A549 (cell line): Measurements from ENCODE around the gene BLID. TPM values are rescaled to one million over a fixed set of nuclear protein-coding genes. Genes with fewer than 3 reads are reported as not detected.

ENCODE experiments used
- ATAC-seq, 2 experiments: fragments of 200-7000 bp in 1 of 2; fragments of >200 bp in 1 of 2; cut with Nextera tagmentation in 1 of 2; cut with Tn5 transposase in 1 of 2; 3 replicates each; pipeline versions ENCODE4 v1.8.0 to v1.9.1; 2018 to 2020; ENCODE audit warnings: mild to moderate bottlenecking in 1 of 2, moderate library complexity in 1 of 2
- CTCF ChIA-PET: fragments of 300-600 bp; sonication (Branson Sonifier 250); formaldehyde crosslinking; extraction: SDS; loops from one replicate; lab custom pipeline; 2021; ENCODE audit warnings: antibody characterized with exemption, inconsistent platforms; lab: Yijun Ruan, JAX
- POLR2A ChIA-PET: fragments of 350-600 bp; formaldehyde crosslinking; extraction: SDS; loops from one replicate; lab custom pipeline; 2021; ENCODE audit warnings: antibody characterized with exemption, inconsistent platforms; lab: Yijun Ruan, JAX
- DNase-seq, 2 experiments: peaks; one replicate each; pipeline versions ENCODE4 v3.0.0 to v3.0.0-alpha.2; 2011 to 2016; ENCODE audit warnings: low read depth in 1 of 2, low spot score in 1 of 2
- FAIRE-seq: peaks from 2 replicates; lab custom pipeline; 2011; peaks lifted over from hg19 to GRCh38; lab: Jason Lieb, UNC
- H3K27ac ChIP-seq, 2 experiments: fragments of >200 bp; sonication (Bioruptor Twin); formaldehyde crosslinking; 3 replicates each; pipeline ENCODE4 v1.5.1; 2016 to 2017
- H3K4me1 ChIP-seq: fragments of >200 bp; sonication (Bioruptor Twin); formaldehyde crosslinking; 3 replicates; pipeline ENCODE4 v1.6.1; 2016
- H3K4me2 ChIP-seq: fragments of >200 bp; sonication (Bioruptor Twin); formaldehyde crosslinking; 3 replicates; pipeline ENCODE4 v1.6.1; 2016
- H3K4me3 ChIP-seq: fragments of >200 bp; sonication (Bioruptor Twin); formaldehyde crosslinking; 3 replicates; pipeline ENCODE4 v1.5.1; 2016
- H3K9me3 ChIP-seq: fragments of >200 bp; sonication (Bioruptor Twin); formaldehyde crosslinking; 3 replicates; pipeline ENCODE4 v1.6.1; 2016
- CEBPB ChIP-seq, 2 experiments: fragments of >200 bp in 1 of 2; sonication (Bioruptor Twin) in 1 of 2; formaldehyde crosslinking in 1 of 2; IDR thresholded peaks; 2 replicates each; pipeline ENCODE4 v1.6.1; 2012 to 2016
- E2F6 ChIP-seq: IDR thresholded peaks from 2 replicates; pipeline ENCODE4 v1.6.1; 2012; ENCODE audit warnings: low read depth, borderline replicate concordance
- EHMT2 ChIP-seq: fragments of 200-600 bp; sonication (generic); IDR thresholded peaks from 2 replicates; pipeline ENCODE4 v1.6.1; 2016; ENCODE audit warnings: antibody characterized with exemption, low read depth, mild to moderate bottlenecking, moderate library complexity
- ELK1 ChIP-seq: fragments of 150-350 bp; IDR thresholded peaks from 2 replicates; pipeline ENCODE4 v1.6.1; 2014; ENCODE audit warnings: low read depth, mild to moderate bottlenecking, low read length
- EP300 ChIP-seq, 2 experiments: fragments of >200 bp; sonication (Bioruptor Twin); formaldehyde crosslinking; IDR thresholded peaks; 2 replicates in 1 of 2; 3 replicates in 1 of 2; pipeline ENCODE4 v1.6.1; 2016 to 2017
- ESRRA ChIP-seq: fragments of 150-350 bp; IDR thresholded peaks from 2 replicates; pipeline ENCODE4 v1.6.1; 2014; ENCODE audit warnings: mild to moderate bottlenecking, low read length, borderline replicate concordance
- FOSB ChIP-seq: fragments of 250-450 bp; sonication (Bioruptor Pico); IDR thresholded peaks from 2 replicates; pipeline ENCODE4 v1.5.0; 2020; ENCODE audit warnings: mild to moderate bottlenecking, moderate library complexity
- GATA3 ChIP-seq: IDR thresholded peaks from 2 replicates; pipeline ENCODE4 v1.6.1; 2012; ENCODE audit warnings: borderline replicate concordance
- HDAC2 ChIP-seq: fragments of 200-600 bp; sonication (generic); IDR thresholded peaks from 2 replicates; pipeline ENCODE4 v1.6.1; 2016
- HES2 ChIP-seq: fragments of >200 bp; sonication (Bioruptor Twin); formaldehyde crosslinking; IDR thresholded peaks from 2 replicates; pipeline ENCODE4 v1.6.1; 2016
- HOXB13 ChIP-seq: fragments of 250-450 bp; sonication (Bioruptor Pico); IDR thresholded peaks from 2 replicates; pipeline ENCODE4 v1.5.0; 2020; ENCODE audit warnings: low read depth, mild to moderate bottlenecking, moderate library complexity
- MAZ ChIP-seq: fragments of 150-350 bp; IDR thresholded peaks from 2 replicates; pipeline ENCODE4 v1.6.1; 2014; ENCODE audit warnings: antibody characterized with exemption, low read depth, low read length, borderline replicate concordance
- NR3C1 ChIP-seq: fragments of >200 bp; sonication (Bioruptor Twin); formaldehyde crosslinking; IDR thresholded peaks from 3 replicates; pipeline ENCODE4 v1.6.1; 2017
- POLR2A ChIP-seq: IDR thresholded peaks from 2 replicates; pipeline ENCODE4 v1.6.1; 2012; ENCODE audit warnings: mild to moderate bottlenecking, low read length
- RAD21 ChIP-seq, 2 experiments: fragments of >200 bp in 1 of 2; sonication (Bioruptor Twin) in 1 of 2; formaldehyde crosslinking in 1 of 2; IDR thresholded peaks in 1 of 2; conservative IDR thresholded peaks in 1 of 2; 2 replicates in 1 of 2; 3 replicates in 1 of 2; pipeline ENCODE4 v1.6.1; 2012 to 2018; ENCODE audit warnings: inconsistent platforms in 1 of 2
- RARB ChIP-seq: fragments of 250-450 bp; sonication (Bioruptor Pico); IDR thresholded peaks from 2 replicates; pipeline ENCODE4 v1.8.0; 2021; ENCODE audit warnings: mild to moderate bottlenecking, moderate library complexity
- TP53 ChIP-seq: fragments of 250-450 bp; sonication (Bioruptor Pico); IDR thresholded peaks from 2 replicates; pipeline ENCODE4 v1.5.0; 2021; ENCODE audit warnings: mild to moderate bottlenecking, moderate library complexity
- USF2 ChIP-seq: fragments of 450-650 bp; IDR thresholded peaks from 2 replicates; pipeline ENCODE4 v1.6.1; 2014; ENCODE audit warnings: antibody characterized with exemption
- ZC3H11A ChIP-seq: fragments of 450-650 bp; IDR thresholded peaks from 2 replicates; pipeline ENCODE4 v1.6.1; 2014; ENCODE audit warnings: antibody characterized with exemption, mild to moderate bottlenecking
- ZNF302 ChIP-seq: fragments of 250-450 bp; sonication (Bioruptor Pico); IDR thresholded peaks from 2 replicates; pipeline ENCODE4 v1.9.0; 2021; ENCODE audit warnings: inconsistent platforms, mild to moderate bottlenecking, moderate library complexity
- WGBS: methylation state at CpG from one replicate; pipeline ENCODE4 v1.1.6; 2017; ENCODE audit errors: missing lambda C conversion rate; 5-methylcytosine and 5-hydroxymethylcytosine counted together
- polyA plus RNA-seq, 4 experiments: library from polyadenylated mRNA; depleted of rRNA in 3 of 4; stranded (reverse); fragments of >200 nt; fragmentation: RNase III in 1 of 4; extraction: RNeasy Plus Mini Kit Qiagen cat#74134 plus additional on column Dnase treatment in 1 of 4; gene quantifications; 2 replicates in 3 of 4; 3 replicates in 1 of 4; pipeline ENCODE4 v1.2.3, GENCODE V29; 2011 to 2017

Gene BLID
- polyA plus RNA-seq, 2 of the 4 experiments (the other 2 are of a cell fraction) = 0.14 TPM; not detected in 1

- ATAC-seq (no peak), DNase-seq (no peak), FAIRE-seq (no peak)
- no peak overlapping the region for H3K4me2 ChIP-seq
- no peaks in the 10 kb centered on the region for H3K9me3 ChIP-seq
- CTCF ChIA-PET = interaction anchor here (0.6 kb wide), 1 partner anchor 148 kb away, joined by 3 read pairs; no protein-coding TSS in a partner anchor
- no peak overlapping the region for H3K4me3 ChIP-seq
- TF ChIP-seq EHMT2 = no peak
- no peak for TF ChIP-seq FOSB (CRISPR knock-in tag)
- TF ChIP-seq ZC3H11A = no peak
- no peak for TF ChIP-seq NR3C1
- TF ChIP-seq USF2 = no peak
- TF ChIP-seq E2F6 = no peak
- TF ChIP-seq HDAC2 = no peak
- TF ChIP-seq TP53 = no peak
- TF ChIP-seq ZNF302 (CRISPR knock-in tag) = no peak
- no peaks in the 10 kb centered on the region for H3K4me1 ChIP-seq
- no peak overlapping the region for H3K27ac ChIP-seq
- POLR2A ChIA-PET = no interaction called here
- 63% methylated on average over 6 of the region's 6 CpGs for WGBS
These were observed 39.4 kb downstream of the BLID start for GRCh38 chr11:122076512-122077120.

GRCh38 chr11:122075016-122075415, 41.0 kb downstream of the BLID start:
- Histone ChIP-seq H3K9me3 (no peaks in the 10 kb centered on the region), H3K4me3 (no peak overlapping the region), H3K4me2 (no peak overlapping the region), H3K27ac (no peak overlapping the region), H3K4me1 (no peaks in the 10 kb centered on the region)
- 52% methylated on average over 3 of the region's 3 CpGs for WGBS
- no peak for TF ChIP-seq MAZ
- no peak for TF ChIP-seq RARB (CRISPR knock-in tag)
- no peak for TF ChIP-seq ESRRA
- no peak for TF ChIP-seq RAD21 (conservative IDR thresholded peaks at IDR 0.05 in 1 of 2, IDR thresholded peaks at IDR 0.05 in 1 of 2)
- no peak for TF ChIP-seq CEBPB (IDR thresholded peaks at IDR 0.05)
- no peak for TF ChIP-seq GATA3
- no peak for TF ChIP-seq ELK1
- TF ChIP-seq HOXB13 (CRISPR knock-in tag) = no peak
- TF ChIP-seq POLR2A = no peak
- TF ChIP-seq ZC3H11A = no peak
- CTCF ChIA-PET = interaction anchor here (1.0 kb wide), 1 partner anchor 41 kb away, joined by 3 read pairs; the partner anchor contains the start of gene BLID
- ATAC-seq (no peak), FAIRE-seq (no peak), DNase-seq (no peak)
- POLR2A ChIA-PET = no interaction called here

- H3K9me3 ChIP-seq = no peaks in the 10 kb centered on the region
- no peak for TF ChIP-seq HES2
- TF ChIP-seq EP300 (IDR thresholded peaks at IDR 0.05) = no peak
- H3K4me3 ChIP-seq = no peak overlapping the region
- no peaks in the 10 kb centered on the region for H3K4me1 ChIP-seq
- H3K27ac ChIP-seq = no peak overlapping the region
- FAIRE-seq (no peak), DNase-seq (no peak), ATAC-seq (no peak)
- ChIA-PET POLR2A (no interaction called here), CTCF (no interaction called here)
- no peak overlapping the region for H3K4me2 ChIP-seq
These were observed 42.0 kb downstream of the BLID start for GRCh38 chr11:122074022-122074421.
